NCI-H187 treated with DMSO at 0.1 percent for 48 hours (cell line): ENCODE data around the gene PLCB1.
A peak's percentile ranks its signal among the peaks of the same experiment; 100 is the strongest.
"Not testable (repeated sequence)": the region's sequence is repeated elsewhere in the genome, so short reads cannot be mapped to it uniquely, and the experiment has no call there.

Experiments
- DNase-seq: peaks from one replicate; lab custom pipeline; 2025; lab: John Stamatoyannopoulos, UW

Gene PLCB1

GRCh38 chr20:8842525-8842924 is 710.5 kb downstream of the PLCB1 start:
- DNase-seq = no peak

DNA sequence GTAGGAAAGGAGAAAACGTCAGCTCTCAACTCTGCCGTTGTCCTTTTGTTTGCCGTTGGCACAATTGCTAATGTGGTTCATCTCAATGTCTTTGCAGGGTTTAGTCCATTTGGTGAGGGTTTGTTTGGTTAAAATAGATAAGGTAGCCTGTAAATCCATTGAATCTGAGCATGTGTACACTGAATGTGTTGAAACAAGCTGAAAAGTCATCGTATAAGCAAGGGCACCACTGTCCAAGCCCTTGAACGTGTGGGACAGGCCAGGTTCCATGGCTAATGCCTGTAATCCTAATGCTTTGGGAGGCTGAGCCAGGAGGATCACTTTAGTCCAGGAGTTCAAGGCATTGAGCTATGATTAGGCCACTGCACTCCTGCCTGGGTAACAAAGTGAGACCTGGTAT is 712.1 kb downstream of the PLCB1 start:
- DNase-seq = no peak

DNA sequence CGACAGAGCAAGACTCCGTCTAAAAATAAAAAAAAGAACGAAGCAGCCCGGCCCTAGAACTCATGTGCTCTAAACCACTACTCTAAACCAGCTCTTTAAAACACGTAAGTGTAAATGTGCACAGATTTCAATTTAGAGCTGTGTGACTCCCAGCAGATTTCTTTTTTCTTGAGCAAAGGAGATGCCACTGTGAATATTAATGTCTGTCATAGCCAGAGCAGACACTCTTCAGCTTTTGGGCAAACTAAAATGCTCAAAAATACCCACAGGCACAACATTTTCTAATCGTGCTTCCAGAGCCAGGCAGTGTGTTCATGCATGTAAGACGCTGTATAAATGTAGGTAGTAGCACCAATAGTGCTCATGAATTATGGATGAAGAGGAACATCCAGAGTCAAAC is 717.9 kb downstream of the PLCB1 start:
- DNase-seq = no peak

DNA sequence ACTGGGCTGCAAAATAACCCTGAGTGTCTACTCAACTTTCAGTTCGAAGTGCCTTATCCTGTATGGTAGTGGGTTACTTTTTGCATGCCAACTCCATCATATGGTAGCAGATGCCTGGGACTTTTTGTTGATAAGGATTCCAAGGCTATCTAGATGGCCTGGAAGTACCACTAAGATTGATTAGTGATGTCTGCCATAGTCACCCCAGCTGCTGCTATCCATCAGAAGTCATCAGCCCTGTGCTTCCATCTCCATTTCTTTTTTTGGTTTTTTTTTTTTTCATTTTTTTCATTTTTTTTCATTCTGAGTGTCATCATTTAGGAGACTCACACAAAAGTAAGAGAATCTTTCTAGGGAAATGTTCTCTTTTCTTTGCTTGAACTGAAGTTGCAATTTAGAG is 719.4 kb downstream of the PLCB1 start:
- no peak for DNase-seq

DNA sequence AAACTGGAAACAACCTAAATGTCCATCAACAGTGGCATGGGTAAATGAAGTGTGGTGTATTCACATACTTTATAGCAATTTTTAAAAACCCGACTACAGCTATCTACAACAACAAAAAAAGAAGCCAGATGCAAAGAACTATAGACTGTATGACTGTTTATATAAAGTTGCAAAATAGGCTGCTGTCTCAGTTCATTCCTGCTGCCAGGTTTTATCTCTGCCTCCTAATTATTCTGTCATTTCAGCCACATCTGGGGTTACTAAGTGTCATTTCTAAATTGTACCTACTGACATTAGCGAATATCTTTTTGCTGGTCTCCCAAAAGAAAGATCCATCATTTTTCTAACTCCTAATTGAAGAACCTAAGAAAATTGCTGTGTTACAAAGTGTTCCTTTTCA is 719.9 kb downstream of the PLCB1 start:
- not testable (repeated sequence) for DNase-seq

DNA sequence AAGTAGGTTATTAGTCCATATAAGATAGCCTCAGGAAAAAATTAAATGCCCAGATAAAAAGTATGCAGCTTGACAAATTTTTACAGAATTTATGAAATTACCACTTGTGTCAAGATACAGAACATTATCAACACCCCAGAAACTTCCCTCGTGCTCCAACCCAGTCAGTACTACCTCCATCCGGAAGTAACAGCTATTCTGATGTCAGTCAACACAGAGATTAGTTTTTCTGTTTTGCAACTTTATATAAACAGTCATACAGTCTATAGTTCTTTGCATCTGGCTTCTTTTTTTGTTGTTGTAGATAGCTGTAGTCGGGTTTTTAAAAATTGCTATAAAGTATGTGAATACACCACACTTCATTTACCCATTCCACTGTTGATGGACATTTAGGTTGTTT is 721.1 kb downstream of the PLCB1 start:
- DNase-seq = not testable (repeated sequence)

- DNase-seq = peak; percentile 42
These were observed 721.8 kb downstream of the PLCB1 start for GRCh38 chr20:8853805-8854338.

GRCh38 chr20:8854571-8854970 is 722.5 kb downstream of the PLCB1 start:
- DNase-seq = no peak

DNA sequence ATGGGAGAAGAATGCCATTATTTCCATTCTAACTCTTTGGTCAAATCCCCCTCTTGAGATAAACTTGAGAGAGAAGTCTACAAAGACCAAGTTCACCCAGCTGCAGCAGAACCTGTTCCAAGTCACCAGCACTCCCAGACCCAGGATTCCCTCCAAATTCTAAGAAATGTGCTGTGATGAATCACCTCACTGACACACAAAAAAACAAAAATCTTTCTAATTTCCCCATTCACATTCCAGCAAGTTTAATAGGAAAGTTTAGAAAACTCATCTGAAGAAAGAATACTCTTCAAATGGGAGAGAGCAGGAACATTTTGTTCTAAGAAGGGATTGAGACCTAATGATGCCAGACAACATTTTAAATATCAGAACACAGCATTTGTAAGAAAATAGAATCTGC is 723.2 kb downstream of the PLCB1 start:
- no peak for DNase-seq

DNA sequence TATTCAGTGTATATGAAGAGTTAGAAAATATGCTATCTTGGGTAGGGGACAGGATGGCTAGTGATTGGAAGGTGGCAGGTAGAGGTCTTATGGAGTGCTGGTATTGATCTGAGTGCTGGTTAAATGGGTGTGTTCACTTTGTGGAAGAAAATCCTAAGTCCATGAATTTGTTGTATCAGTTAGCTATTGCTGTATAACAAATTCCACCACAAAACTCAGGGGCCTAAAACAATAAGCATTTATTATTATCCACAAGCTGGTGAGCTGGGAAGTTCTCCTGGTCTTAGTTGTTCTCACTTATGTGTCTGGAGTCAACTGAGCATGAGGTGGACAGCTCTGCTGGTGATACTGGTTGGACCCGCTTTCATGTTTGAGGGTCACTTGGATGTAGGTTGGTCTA is 724.6 kb downstream of the PLCB1 start:
- no peak for DNase-seq

- no peak for DNase-seq
These were observed 726.2 kb downstream of the PLCB1 start for GRCh38 chr20:8858181-8858787.

- DNase-seq = no peak
These were observed 728.0 kb downstream of the PLCB1 start for GRCh38 chr20:8860011-8860495.

DNA sequence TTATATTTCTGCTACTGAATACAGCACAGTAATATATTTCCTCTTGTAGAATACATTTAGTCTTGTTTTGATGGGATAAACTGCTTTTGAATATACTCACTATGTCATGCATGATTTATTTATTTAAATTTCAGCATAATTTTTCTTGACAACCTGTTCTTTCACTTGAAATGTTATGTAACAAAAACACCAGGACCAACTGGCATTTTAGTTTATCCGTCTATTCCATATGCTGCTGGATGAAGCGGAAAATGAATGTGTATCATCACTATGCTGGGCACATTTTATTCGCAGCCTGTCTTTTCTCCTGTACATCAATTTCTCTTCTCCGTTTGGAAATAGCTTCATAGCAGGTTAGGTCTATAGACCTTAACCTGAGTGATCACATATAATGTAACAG is 730.0 kb downstream of the PLCB1 start:
- no peak for DNase-seq

GRCh38 chr20:8865636-8866035 is 733.6 kb downstream of the PLCB1 start:
- no peak for DNase-seq

DNA sequence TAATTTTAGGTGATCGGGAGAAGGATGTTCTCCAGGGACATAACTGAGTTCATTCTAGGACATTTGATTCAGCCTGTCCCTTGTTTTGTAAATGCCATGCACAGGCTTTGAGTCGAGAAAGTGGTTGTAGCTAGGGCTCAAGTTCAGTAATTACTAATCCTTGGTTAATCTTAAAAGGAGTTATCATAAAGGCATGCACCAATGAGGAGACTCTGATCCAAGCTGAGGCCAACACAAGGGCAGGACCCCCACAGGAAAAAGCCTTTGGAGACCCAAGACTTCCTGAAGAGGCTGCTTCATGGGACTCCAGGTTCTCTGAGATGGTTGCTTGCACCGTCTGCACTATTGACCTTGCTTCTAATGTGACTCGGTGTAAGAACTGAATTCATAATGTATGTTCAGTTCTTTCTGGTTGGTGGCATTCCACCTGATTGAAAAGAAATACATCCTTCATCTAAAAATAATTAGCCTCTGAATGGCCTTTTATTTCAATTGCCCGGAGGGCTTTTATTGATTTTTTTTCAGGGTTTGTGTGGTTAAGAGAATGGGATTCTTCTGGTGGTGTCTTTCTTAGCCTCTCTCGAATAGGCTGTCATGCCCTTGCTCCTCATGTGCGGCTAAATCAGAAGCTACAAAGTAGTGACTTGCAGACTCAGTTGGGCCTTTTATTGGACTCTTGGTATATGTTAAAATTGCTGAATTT is 735.1 kb downstream of the PLCB1 start:
- DNase-seq = no peak

DNA sequence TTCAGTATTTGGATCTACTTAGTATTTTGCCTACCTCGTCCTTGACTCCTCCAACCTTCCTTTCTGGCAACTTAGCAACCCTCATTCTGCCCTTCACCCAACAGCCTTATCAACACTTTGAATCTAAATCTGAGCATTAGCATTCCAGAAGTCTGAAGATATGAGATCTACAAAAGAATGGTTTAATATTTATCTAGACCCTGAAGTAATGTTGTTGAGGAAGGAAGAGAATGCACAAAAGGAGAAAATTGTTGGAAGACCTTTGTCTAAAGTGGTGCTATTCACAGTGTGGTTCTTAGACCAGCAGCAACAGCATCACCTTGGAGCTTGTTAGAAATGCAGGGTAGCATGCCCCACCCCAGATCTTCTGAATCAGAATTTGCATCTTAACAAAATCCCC is 738.6 kb downstream of the PLCB1 start:
- no peak for DNase-seq

GRCh38 chr20:8874437-8874836 is 742.4 kb downstream of the PLCB1 start:
- no peak for DNase-seq

GRCh38 chr20:8875586-8875985 is 743.5 kb downstream of the PLCB1 start:
- no peak for DNase-seq

GRCh38 chr20:8876366-8876765 is 744.3 kb downstream of the PLCB1 start:
- DNase-seq = no peak

DNA sequence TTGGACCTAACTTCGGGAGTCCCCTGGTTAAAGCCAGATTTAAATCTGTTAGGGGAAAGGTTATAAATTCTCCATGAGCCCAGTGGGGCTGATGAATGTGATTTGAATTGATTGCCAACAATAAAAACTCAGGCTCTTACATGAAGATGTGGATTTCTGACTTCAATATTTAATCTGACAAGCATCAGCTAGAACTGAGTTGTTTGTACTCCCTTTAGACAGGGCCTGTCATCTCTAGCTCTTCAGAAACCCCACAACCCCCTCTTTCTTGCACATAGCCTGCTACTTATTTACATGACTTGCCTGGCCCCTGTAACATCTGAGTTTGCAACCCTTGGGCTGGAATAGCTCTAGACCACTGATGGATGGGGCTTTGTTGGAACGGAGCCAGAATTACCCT is 745.2 kb downstream of the PLCB1 start:
- DNase-seq = no peak

GRCh38 chr20:8879669-8880068 is 747.6 kb downstream of the PLCB1 start:
- no peak for DNase-seq

GRCh38 chr20:8880085-8880853 is 748.2 kb downstream of the PLCB1 start:
- no peak for DNase-seq

- no peak for DNase-seq
These were observed 759.0 kb downstream of the PLCB1 start for GRCh38 chr20:8891039-8891438.
